ENCODE measurements around the gene LAIR2.

The LAIR2 gene

DNA sequence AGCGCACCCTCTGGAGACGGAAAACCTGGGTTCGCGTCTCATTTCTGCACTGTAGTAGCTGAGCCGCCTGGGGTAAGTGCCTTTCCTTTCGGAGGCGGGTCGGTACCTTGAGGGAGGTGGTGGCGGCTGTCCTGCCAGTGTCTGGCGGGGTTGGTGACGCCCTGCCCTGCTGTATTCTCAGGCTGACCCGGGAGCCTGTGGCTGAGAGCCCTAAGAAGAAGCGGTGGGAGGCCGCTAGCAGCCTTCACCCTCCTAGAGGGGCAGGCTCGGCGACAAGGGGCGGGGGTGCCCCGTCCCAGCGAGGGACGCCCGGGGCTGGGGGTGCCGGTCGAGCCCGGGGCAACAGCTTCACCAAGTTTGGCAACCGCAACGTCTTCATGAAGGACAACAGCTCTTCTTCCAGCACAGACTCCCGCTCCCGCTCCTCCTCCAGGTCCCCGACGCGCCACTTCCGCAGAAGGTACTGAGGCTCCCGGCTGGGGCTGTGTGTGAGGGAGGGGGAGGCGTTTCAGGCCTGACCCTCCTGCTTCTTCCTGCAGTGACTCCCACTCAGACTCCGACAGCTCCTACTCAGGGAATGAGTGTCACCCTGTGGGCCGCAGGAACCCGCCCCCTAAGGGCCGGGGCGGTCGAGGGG is 46.7 kb upstream of the LAIR2 start:
- Histone ChIP-seq H3K79me2 (ENCODE audit: low read length) (peaks cover 79% of the 10 kb centered on the region), H3K9me2 (replicated peaks; ENCODE audit: insufficient read depth, low read length) (no peaks in the 10 kb centered on the region), H3K27me3 (replicated peaks; ENCODE audit: insufficient read depth, low read length) (no peaks in the 10 kb centered on the region), H3F3A (ENCODE audit: insufficient read depth, low read length) (peaks cover 7% of the 10 kb centered on the region; the same call in 1 of the 2 replicates), H3K4me3 (ENCODE audit: low read length) (no peak overlapping the region), H2AFZ (ENCODE audit: low read length) (no peak overlapping the region), H3K9ac (ENCODE audit: low read length) (no peak overlapping the region), H4K20me1 (ENCODE audit: insufficient read depth, low read length) (peaks cover 18% of the 10 kb centered on the region), H3K4me2 (ENCODE audit: low read depth, low read length) (no peak overlapping the region), H3K4me1 (ENCODE audit: low read length) (peaks cover 3% of the 10 kb centered on the region; the same call in 1 of the 2 replicates), H3K27ac (ENCODE audit: low read length) (no peak overlapping the region), H3K36me3 (replicated peaks; ENCODE audit: insufficient read depth, low read length) (peaks cover 31% of the 10 kb centered on the region), H3K9me3 (replicated peaks; ENCODE audit: insufficient read depth, low read length) (no peaks in the 10 kb centered on the region)
- no peak for DNase-seq
- TF ChIP-seq, protein P1, sequence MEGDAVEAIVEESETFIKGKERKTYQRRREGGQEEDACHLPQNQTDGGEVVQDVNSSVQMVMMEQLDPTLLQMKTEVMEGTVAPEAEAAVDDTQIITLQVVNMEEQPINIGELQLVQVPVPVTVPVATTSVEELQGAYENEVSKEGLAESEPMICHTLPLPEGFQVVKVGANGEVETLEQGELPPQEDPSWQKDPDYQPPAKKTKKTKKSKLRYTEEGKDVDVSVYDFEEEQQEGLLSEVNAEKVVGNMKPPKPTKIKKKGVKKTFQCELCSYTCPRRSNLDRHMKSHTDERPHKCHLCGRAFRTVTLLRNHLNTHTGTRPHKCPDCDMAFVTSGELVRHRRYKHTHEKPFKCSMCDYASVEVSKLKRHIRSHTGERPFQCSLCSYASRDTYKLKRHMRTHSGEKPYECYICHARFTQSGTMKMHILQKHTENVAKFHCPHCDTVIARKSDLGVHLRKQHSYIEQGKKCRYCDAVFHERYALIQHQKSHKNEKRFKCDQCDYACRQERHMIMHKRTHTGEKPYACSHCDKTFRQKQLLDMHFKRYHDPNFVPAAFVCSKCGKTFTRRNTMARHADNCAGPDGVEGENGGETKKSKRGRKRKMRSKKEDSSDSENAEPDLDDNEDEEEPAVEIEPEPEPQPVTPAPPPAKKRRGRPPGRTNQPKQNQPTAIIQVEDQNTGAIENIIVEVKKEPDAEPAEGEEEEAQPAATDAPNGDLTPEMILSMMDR (IDR thresholded peaks at IDR 0.05; ENCODE audit: low read length): no peak
- no peak for TF ChIP-seq EZH2 (optimal IDR thresholded peaks at IDR 0.05; ENCODE audit: low read depth, low read length)
- TF ChIP-seq EZH2phosphoT487 (IDR thresholded peaks at IDR 0.05; ENCODE audit: low read length): no peak

DNA sequence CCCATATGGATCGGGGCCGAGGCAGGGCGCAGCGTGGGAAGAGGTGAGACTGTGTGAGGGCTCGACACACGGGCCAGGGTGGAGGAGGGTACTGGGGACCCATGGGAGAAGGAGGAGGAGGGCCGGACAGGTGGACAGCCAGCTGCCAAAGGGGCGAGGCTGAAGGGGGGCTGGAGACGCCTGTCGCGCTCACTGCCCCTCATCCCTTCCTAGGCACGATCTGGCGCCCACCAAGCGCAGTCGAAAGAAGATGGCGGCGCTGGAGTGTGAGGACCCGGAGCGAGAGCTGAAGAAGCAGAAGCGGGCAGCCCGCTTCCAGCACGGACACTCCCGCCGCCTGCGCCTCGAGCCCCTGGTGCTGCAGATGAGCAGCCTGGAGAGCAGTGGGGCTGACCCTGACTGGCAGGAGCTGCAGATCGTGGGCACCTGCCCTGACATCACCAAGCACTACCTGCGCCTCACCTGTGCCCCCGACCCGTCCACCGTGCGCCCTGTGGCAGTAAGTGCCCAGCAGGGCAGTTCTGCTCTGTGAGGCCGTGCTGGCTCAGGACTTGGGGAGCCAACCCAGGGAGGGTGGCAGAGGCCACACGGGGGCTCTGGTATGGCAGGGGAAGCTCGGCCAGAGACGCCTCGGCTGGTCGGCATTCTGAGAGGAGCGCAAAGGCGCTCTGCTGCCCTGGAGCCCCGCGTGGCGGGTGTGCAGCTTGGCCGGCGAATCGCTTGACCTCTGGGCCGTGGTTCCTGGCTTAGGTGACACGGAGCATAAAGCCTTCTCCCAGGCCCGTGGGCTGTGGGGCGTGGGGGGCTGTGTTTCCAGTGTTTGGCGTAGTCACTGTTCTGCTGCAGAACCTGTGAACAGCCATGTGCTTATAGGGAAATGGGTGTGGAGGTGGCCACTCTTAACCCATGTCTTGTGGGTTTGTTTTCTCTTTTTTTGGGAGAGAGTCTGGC is 45.9 kb upstream of the LAIR2 start:
- Histone ChIP-seq H3K9me2 (replicated peaks; ENCODE audit: insufficient read depth, low read length) (no peaks in the 10 kb centered on the region), H3K9me3 (replicated peaks; ENCODE audit: insufficient read depth, low read length) (no peaks in the 10 kb centered on the region), H2AFZ (ENCODE audit: low read length) (no peak overlapping the region), H3K9ac (ENCODE audit: low read length) (no peak overlapping the region), H3K27ac (ENCODE audit: low read length) (no peak overlapping the region), H3K4me2 (ENCODE audit: low read depth, low read length) (no peak overlapping the region), H3K4me1 (ENCODE audit: low read length) (no peaks in the 10 kb centered on the region), H4K20me1 (ENCODE audit: insufficient read depth, low read length) (peaks cover 10% of the 10 kb centered on the region), H3K36me3 (replicated peaks; ENCODE audit: insufficient read depth, low read length) (peaks cover 31% of the 10 kb centered on the region), H3K27me3 (replicated peaks; ENCODE audit: insufficient read depth, low read length) (no peaks in the 10 kb centered on the region), H3F3A (ENCODE audit: insufficient read depth, low read length) (peaks cover 7% of the 10 kb centered on the region; the same call in 1 of the 2 replicates), H3K4me3 (ENCODE audit: low read length) (no peak overlapping the region), H3K79me2 (ENCODE audit: low read length) (peaks cover 71% of the 10 kb centered on the region)
- TF ChIP-seq, protein P1 (IDR thresholded peaks at IDR 0.05; ENCODE audit: low read length): no peak
- no peak for TF ChIP-seq EZH2phosphoT487 (IDR thresholded peaks at IDR 0.05; ENCODE audit: low read length)
- TF ChIP-seq EZH2 (optimal IDR thresholded peaks at IDR 0.05; ENCODE audit: low read depth, low read length): no peak
- DNase-seq: no peak

DNA sequence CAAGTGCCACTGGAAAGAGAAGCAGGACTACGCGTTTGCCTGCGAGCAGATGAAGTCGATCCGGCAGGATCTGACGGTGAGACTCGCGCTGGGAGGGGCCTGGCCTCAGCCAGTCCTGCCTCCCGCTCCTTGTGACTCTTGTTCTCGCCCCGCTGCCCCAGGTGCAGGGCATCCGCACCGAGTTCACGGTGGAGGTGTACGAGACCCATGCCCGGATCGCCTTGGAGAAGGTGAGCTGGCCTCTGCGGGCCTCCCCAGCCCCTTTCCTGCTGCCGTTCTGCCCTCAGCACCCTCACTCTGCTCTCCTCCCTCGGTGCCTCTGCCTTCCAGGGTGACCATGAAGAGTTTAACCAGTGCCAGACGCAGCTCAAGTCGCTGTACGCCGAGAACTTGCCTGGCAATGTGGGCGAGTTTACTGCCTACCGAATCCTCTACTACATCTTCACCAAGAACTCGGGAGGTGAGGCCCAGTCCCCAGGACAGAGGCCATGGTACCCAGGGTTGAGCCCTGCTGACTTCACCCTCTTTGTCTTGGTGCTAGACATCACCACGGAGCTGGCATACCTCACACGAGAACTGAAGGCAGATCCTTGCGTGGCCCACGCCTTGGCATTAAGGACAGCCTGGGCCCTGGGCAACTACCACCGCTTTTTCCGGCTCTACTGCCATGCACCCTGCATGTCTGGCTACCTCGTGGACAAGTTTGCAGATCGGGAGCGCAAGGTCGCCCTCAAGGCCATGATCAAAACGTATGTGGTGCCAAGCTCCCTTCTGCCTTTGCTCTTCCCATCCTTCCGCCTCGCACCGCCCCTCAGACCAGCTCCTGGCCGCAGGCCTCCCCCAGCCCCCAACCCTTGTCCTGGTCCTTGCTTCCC is 44.6 kb upstream of the LAIR2 start:
- peaks cover 7% of the 10 kb centered on the region; the same call in 1 of the 2 replicates for H3F3A ChIP-seq (ENCODE audit: insufficient read depth, low read length)
- no peaks in the 10 kb centered on the region for H3K9me2 ChIP-seq (replicated peaks; ENCODE audit: insufficient read depth, low read length)
- no peaks in the 10 kb centered on the region for H3K9me3 ChIP-seq (replicated peaks; ENCODE audit: insufficient read depth, low read length)
- no peak overlapping the region for H3K4me2 ChIP-seq (ENCODE audit: low read depth, low read length)
- no peak overlapping the region for H3K9ac ChIP-seq (ENCODE audit: low read length)
- no peak overlapping the region for H3K4me3 ChIP-seq (ENCODE audit: low read length)
- no peak overlapping the region for H3K27ac ChIP-seq (ENCODE audit: low read length)
- peaks cover 64% of the 10 kb centered on the region for H3K79me2 ChIP-seq (ENCODE audit: low read length)
- peaks cover 6% of the 10 kb centered on the region for H4K20me1 ChIP-seq (ENCODE audit: insufficient read depth, low read length)
- no peak for DNase-seq
- H3K27me3 ChIP-seq (replicated peaks; ENCODE audit: insufficient read depth, low read length): no peaks in the 10 kb centered on the region
- peaks cover 23% of the 10 kb centered on the region for H3K36me3 ChIP-seq (replicated peaks; ENCODE audit: insufficient read depth, low read length)
- TF ChIP-seq EZH2phosphoT487 (IDR thresholded peaks at IDR 0.05; ENCODE audit: low read length): no peak
- TF ChIP-seq, protein P1 (IDR thresholded peaks at IDR 0.05; ENCODE audit: low read length): no peak
- TF ChIP-seq EZH2 (optimal IDR thresholded peaks at IDR 0.05; ENCODE audit: low read depth, low read length): no peak
- peaks cover 5% of the 10 kb centered on the region; the same call in 1 of the 2 replicates for H3K4me1 ChIP-seq (ENCODE audit: low read length)
- H2AFZ ChIP-seq (ENCODE audit: low read length): no peak overlapping the region
